Thymus (tissue), 14 donors: Measurements from ENCODE around the gene AVEN. TPM values are rescaled to one million over a fixed set of nuclear protein-coding genes. Genes with fewer than 3 reads are reported as not detected.

Source experiments
- DNase-seq, 9 donors: peaks; one replicate each; pipeline ENCODE4 v3.0.0-alpha.2; 2013; ENCODE audit warnings: low spot score in 9 of 9, low read depth in 6 of 9, missing footprints in 1 of 9
- H3K27ac ChIP-seq, 2 donors: one replicate each; pipeline ENCODE4 v1.5.1; 2013; ENCODE audit warnings: control low read depth in 1 of 2, low read depth in 1 of 2, low read length in 1 of 2, mild to moderate bottlenecking in 1 of 2, moderate library complexity in 1 of 2
- H3K27me3 ChIP-seq, 2 donors: one replicate each; pipeline ENCODE4 v1.5.1; 2013; ENCODE audit warnings: low read length in 1 of 2; ENCODE audit not compliant: control insufficient read depth in 2 of 2, insufficient read depth in 1 of 2
- H3K36me3 ChIP-seq, 2 donors: one replicate each; pipeline ENCODE4 v1.5.1; 2013; ENCODE audit warnings: low read length in 1 of 2, mild to moderate bottlenecking in 1 of 2, moderate library complexity in 1 of 2; ENCODE audit not compliant: control insufficient read depth in 2 of 2, insufficient read depth in 2 of 2
- H3K4me1 ChIP-seq, 2 donors: one replicate each; pipeline ENCODE4 v1.5.1; 2013; ENCODE audit warnings: low read length in 2 of 2; ENCODE audit not compliant: control insufficient read depth in 2 of 2, insufficient read depth in 2 of 2
- H3K4me3 ChIP-seq, 2 donors: one replicate each; pipeline ENCODE4 v1.5.1; 2013; ENCODE audit warnings: low read length in 2 of 2, control low read depth in 1 of 2, mild to moderate bottlenecking in 1 of 2
- H3K9me3 ChIP-seq, 2 donors: one replicate each; pipeline ENCODE4 v1.5.1; 2013; ENCODE audit warnings: low read length in 1 of 2, mild to moderate bottlenecking in 1 of 2; ENCODE audit not compliant: control insufficient read depth in 2 of 2, insufficient read depth in 1 of 2
- WGBS: extraction: QIAGEN DNeasy Blood & Tissue Kit; methylation state at CpG from one replicate; pipeline ENCODE4 v1.1.7; 2013; 5-methylcytosine and 5-hydroxymethylcytosine counted together
- long read RNA-seq, 10 donors: transcript quantifications; one replicate each; lab custom pipeline, GENCODE V29; 2026
- polyA plus RNA-seq: library from polyadenylated mRNA; stranded (reverse); fragments of 200-250 nt; gene quantifications from one replicate; pipeline ENCODE4 v1.2.3, GENCODE V29; 2013
- total RNA-seq: library from RNA; stranded (reverse); fragments of 120-200 nt; gene quantifications from one replicate; pipeline ENCODE4 v1.2.4, GENCODE V29; 2013
- donor health status: healthy.

AVEN gene, protein sequence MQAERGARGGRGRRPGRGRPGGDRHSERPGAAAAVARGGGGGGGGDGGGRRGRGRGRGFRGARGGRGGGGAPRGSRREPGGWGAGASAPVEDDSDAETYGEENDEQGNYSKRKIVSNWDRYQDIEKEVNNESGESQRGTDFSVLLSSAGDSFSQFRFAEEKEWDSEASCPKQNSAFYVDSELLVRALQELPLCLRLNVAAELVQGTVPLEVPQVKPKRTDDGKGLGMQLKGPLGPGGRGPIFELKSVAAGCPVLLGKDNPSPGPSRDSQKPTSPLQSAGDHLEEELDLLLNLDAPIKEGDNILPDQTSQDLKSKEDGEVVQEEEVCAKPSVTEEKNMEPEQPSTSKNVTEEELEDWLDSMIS
- total RNA-seq (14.2 TPM), polyA plus RNA-seq (10.9 TPM)
- long read RNA-seq, donor 1, partial matches to known transcripts = 0 of 1 reads
- long read RNA-seq, donor 1, other reads (novel, unspliced or antisense) = 0 of 1 reads
- long read RNA-seq, donor 2 = 0 reads
- long read RNA-seq, donor 3, transcript AVEN-201 (6 exons, 1,605 nt) = major isoform, 15 of 15 reads
- long read RNA-seq, donor 3, partial matches to known transcripts = 0 of 15 reads
- long read RNA-seq, donor 3, other reads (novel, unspliced or antisense) = 0 of 15 reads
- long read RNA-seq, donor 4, partial matches to known transcripts = 6 of 9 reads
- long read RNA-seq, donor 4, other reads (novel, unspliced or antisense) = 0 of 9 reads
- long read RNA-seq, donor 5, transcript AVEN-201 (6 exons, 1,605 nt) = major isoform, 16 of 16 reads
- long read RNA-seq, donor 5, partial matches to known transcripts = 0 of 16 reads
- long read RNA-seq, donor 5, other reads (novel, unspliced or antisense) = 0 of 16 reads
- long read RNA-seq, donor 6, transcript AVEN-201 (6 exons, 1,605 nt) = major isoform, 6 of 6 reads
- long read RNA-seq, donor 6, partial matches to known transcripts = 0 of 6 reads
- long read RNA-seq, donor 6, other reads (novel, unspliced or antisense) = 0 of 6 reads
- long read RNA-seq, donor 7, partial matches to known transcripts = 0 of 4 reads
- long read RNA-seq, donor 7, other reads (novel, unspliced or antisense) = 0 of 4 reads
- long read RNA-seq, donor 8, transcript AVEN-201 (6 exons, 1,605 nt) = major isoform, 6 of 6 reads
- long read RNA-seq, donor 8, partial matches to known transcripts = 0 of 6 reads
- long read RNA-seq, donor 8, other reads (novel, unspliced or antisense) = 0 of 6 reads
- long read RNA-seq, donor 9, partial matches to known transcripts = 0 of 3 reads
- long read RNA-seq, donor 9, other reads (novel, unspliced or antisense) = 0 of 3 reads
- long read RNA-seq, donor 10, partial matches to known transcripts = 0 of 4 reads
- long read RNA-seq, donor 10, other reads (novel, unspliced or antisense) = 0 of 4 reads

DNA sequence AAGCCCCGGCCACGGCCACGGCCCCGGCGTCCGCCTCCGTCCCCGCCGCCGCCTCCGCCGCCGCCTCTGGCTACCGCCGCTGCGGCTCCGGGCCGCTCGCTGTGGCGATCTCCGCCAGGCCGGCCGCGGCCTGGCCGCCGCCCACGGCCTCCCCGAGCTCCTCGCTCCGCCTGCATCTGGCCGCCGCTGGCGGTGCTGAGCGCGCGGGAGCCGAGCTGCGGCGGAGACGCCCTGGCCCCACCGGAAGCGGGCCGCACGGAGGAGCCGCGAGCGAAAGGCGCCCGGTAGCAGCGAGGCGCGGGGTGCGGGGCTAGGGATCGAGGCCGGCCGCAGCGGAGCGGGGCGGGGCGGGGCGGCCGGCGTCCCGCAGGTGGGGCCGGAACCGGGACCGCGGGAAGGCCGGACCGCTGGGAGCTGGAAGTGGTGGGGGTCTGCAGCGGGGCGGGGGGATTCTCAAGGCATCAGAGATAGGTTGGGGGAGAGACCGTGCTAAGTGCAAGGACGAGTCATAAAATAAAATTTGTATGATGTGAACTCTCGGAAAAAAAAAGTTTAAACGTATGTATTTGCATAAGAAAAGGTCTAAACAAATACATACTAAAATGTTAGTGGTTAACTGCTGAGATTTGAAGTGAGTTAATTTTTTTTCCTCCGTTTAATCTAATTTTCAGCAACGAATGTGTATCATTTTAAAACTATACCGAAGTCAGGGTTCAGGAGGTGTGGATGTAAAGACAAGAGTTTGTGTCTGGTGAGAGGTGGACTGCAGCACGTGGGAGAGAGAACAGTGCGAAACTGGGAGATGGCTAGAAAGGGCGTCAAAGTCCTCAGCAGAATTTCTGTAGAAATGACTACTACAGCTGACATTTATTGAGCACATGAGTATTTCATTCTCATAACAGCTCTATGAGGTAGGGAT is at the start of gene AVEN:
Gene AVEN (minus strand): TSS at position 334 of the 919 bp plus-strand sequence. CDS start 158 bp downstream, at position 176.
- Histone ChIP-seq H3K9me3 (no peaks in the 10 kb centered on the region), H3K27ac (peak within 1 kb of the TSS; percentile 79 to 95), H3K27me3 (no peaks in the 10 kb centered on the region), H3K4me3 (peak within 1 kb of the TSS; percentile 88 to 98), H3K4me1 (peaks cover 0 to 8% of the 10 kb centered on the region in 2 donors), H3K36me3 (no peaks in the 10 kb centered on the region)
- DNase-seq = peak in 8 of 9 donors; percentile 27 to 76 (median 52)
- under 1% methylated on average over 82 of the region's 82 CpGs for WGBS

DNA sequence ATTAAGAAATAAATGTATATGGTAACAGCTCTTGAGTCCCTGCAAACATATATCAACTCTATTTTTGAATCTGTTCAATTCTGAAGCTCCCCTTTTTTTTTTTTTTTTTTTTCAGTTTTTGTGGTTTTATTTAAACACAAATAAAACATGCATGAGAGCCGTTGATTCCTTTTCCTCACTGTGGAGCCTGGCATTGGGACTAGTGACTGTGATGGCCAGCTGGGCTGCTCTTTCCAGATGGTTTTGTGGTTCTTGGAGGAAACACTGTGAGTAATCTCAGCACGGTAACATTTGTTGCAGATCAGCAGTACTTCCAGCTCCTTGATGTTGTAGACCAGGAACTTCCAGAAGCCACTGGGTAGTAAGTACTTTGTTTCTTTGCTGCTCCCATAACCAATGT is 46.7 kb upstream of the AVEN start:
- Histone ChIP-seq H3K4me3 (no peak overlapping the region), H3K27me3 (no peaks in the 10 kb centered on the region), H3K27ac (no peak overlapping the region), H3K9me3 (no peaks in the 10 kb centered on the region), H3K4me1 (no peaks in the 10 kb centered on the region), H3K36me3 (peaks cover 23 to 34% of the 10 kb centered on the region in 2 donors)
- 85% methylated on average over 2 of the region's 2 CpGs for WGBS
- DNase-seq = no peak

DNA sequence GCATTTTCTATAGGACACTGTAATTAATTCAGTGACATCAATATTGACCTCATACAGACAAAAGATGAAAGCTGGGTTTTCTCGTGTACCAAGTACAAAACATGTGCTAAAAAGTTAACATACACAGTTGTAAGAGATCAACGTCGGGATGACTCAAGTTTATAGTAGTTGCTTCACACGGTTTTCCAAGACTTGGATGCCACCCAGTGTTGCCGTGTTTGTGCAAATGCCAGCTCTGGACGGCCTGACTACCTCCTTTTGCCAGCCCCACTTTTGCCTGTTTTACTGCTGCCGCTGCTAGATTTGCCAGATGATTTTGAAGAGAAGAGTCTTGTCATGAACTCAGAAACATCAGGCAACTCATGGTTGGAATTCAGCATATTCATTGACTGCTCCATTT is 45.1 kb upstream of the AVEN start:
- Histone ChIP-seq H3K27me3 (no peaks in the 10 kb centered on the region), H3K4me1 (no peaks in the 10 kb centered on the region), H3K36me3 (peaks cover 21 to 34% of the 10 kb centered on the region in 2 donors), H3K4me3 (no peak overlapping the region), H3K27ac (no peak overlapping the region), H3K9me3 (no peaks in the 10 kb centered on the region)
- WGBS = 97% methylated on average over 7 of the region's 7 CpGs
- no peak for DNase-seq

DNA sequence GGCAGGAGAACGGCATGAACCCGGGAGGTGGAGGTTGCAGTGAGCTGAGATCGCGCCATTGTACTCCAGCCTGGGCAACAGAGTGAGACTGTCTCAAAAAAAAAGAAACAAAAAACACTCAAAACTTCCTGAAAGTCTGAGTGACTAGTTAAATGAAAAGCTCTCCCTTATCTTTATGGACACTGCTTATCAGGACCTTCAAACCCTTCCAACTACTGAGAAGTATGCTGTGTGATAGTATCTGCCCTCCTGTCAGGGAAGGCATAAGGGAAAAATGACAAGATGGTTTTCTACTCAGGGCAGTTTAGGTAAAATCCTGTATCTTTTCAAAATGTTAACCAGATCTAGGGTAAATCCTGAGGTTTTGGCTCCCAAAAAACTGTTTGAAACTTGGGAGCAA is 40.9 kb upstream of the AVEN start:
- no peak overlapping the region for H3K4me3 ChIP-seq
- peaks cover 4 to 9% of the 10 kb centered on the region in 2 donors for H3K36me3 ChIP-seq
- no peak overlapping the region for H3K27ac ChIP-seq
- WGBS = 93% methylated on average over 4 of the region's 4 CpGs
- no peak for DNase-seq
- no peaks in the 10 kb centered on the region for H3K4me1 ChIP-seq
- H3K9me3 ChIP-seq = no peaks in the 10 kb centered on the region
- H3K27me3 ChIP-seq = no peaks in the 10 kb centered on the region

DNA sequence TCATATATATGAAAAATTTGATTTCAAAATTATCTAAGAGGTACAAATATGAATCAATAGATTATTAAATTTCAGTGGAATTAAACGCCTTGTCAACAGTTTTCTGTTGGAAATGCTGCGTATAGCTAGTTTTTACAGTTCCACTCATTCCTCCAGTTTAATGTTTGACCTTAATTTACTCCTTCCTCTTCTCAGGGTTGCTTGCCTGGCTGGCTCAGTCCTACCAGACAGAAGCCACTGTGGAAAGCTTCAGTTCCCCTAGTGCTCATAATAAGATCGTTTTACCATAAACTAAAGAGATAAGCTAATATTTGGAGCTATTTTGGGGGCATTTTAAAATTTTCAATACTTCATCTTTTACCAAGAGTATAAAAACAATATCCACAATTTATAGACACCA is 39.9 kb upstream of the AVEN start:
- 93% methylated on average over 3 of the region's 3 CpGs for WGBS
- H3K9me3 ChIP-seq = no peaks in the 10 kb centered on the region
- H3K27me3 ChIP-seq = no peaks in the 10 kb centered on the region

DNA sequence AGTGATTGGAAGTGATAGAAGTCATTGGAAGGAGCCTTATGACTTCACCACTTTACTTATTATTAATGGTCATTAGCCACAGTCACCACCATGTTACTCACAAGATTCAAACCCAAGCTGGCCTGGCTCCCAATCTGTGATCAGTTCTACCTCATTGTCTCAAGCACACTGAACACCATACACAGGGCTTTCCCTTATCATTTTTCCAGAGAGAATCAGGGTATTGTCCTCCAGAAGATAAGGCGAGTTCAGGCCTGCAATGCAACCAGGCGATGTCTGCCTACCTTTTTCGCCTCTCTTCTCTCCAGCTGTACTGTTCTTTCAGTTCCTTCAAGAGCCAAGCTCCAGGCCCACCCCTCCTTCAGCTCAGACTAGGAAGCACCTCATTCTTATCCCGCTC is 37.8 kb upstream of the AVEN start:
- Histone ChIP-seq H3K27ac (no peak overlapping the region), H3K27me3 (no peaks in the 10 kb centered on the region), H3K36me3 (no peaks in the 10 kb centered on the region), H3K4me1 (no peaks in the 10 kb centered on the region), H3K9me3 (no peaks in the 10 kb centered on the region), H3K4me3 (no peak overlapping the region)
- DNase-seq = no peak
- 96% methylated on average over 4 of the region's 4 CpGs for WGBS

More for the DNA sequence above, 39.9 kb upstream of the AVEN start:
- no peak overlapping the region for H3K4me3 ChIP-seq
- H3K4me1 ChIP-seq = no peaks in the 10 kb centered on the region
- no peak overlapping the region for H3K27ac ChIP-seq
- DNase-seq = no peak
- H3K36me3 ChIP-seq = peaks cover 0 to 4% of the 10 kb centered on the region in 2 donors

DNA sequence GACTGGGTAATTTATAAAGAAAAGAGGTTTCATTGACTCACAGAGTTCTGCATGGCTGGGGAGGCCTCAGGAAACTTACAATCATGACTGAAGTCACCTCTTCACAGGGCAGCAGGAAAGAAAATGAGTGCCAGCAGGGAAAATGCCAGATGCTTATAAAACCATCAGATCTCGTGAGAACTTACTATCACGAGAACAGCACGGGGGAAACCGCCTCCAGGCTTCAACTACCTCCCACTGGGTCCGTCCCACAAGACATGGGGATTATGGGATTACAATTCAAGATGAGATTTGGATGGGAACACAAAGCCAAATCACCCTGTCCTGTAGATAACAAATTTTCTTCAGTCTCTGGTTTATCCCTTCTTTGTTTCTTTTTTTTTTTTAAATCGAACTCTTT is 31.0 kb upstream of the AVEN start:
- no peaks in the 10 kb centered on the region for H3K27me3 ChIP-seq
- no peak for DNase-seq
- H3K4me3 ChIP-seq = no peak overlapping the region
- H3K9me3 ChIP-seq = no peaks in the 10 kb centered on the region
- H3K27ac ChIP-seq = no peak overlapping the region
- no peaks in the 10 kb centered on the region for H3K4me1 ChIP-seq
- 94% methylated on average over 6 of the region's 6 CpGs for WGBS
- H3K36me3 ChIP-seq = no peaks in the 10 kb centered on the region

DNA sequence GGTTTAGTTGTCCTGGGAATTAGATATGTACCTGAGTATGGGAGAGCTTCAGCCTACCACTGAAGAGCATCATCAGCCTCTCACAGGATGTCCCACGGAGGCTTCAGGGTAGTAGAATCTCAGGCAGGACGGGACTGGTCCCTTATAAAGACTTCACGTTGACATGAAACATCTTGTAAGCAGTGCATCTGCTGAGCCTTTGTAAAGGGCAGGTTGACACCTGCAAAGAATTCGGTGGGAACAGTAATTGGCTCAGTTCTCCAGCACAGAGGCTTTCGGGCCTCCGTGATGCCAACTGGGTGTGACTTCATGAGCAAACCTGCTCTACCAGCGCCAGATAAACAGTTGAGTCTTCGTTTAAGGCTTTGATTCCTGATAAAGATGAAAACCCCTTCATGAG is 26.9 kb upstream of the AVEN start:
- Histone ChIP-seq H3K9me3 (no peaks in the 10 kb centered on the region), H3K4me3 (no peak overlapping the region), H3K4me1 (no peaks in the 10 kb centered on the region), H3K27me3 (no peaks in the 10 kb centered on the region), H3K36me3 (no peaks in the 10 kb centered on the region), H3K27ac (no peak overlapping the region)
- no peak for DNase-seq
- 95% methylated on average over 8 of the region's 8 CpGs for WGBS
